ENCODE data around the gene COQ9.
A peak's percentile ranks its signal among the peaks of the same experiment; 100 is the strongest.
"Not testable (repeated sequence)": the region's sequence is repeated elsewhere in the genome, so short reads cannot be mapped to it uniquely, and the experiment has no call there.

Gene COQ9, protein sequence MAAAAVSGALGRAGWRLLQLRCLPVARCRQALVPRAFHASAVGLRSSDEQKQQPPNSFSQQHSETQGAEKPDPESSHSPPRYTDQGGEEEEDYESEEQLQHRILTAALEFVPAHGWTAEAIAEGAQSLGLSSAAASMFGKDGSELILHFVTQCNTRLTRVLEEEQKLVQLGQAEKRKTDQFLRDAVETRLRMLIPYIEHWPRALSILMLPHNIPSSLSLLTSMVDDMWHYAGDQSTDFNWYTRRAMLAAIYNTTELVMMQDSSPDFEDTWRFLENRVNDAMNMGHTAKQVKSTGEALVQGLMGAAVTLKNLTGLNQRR

DNA sequence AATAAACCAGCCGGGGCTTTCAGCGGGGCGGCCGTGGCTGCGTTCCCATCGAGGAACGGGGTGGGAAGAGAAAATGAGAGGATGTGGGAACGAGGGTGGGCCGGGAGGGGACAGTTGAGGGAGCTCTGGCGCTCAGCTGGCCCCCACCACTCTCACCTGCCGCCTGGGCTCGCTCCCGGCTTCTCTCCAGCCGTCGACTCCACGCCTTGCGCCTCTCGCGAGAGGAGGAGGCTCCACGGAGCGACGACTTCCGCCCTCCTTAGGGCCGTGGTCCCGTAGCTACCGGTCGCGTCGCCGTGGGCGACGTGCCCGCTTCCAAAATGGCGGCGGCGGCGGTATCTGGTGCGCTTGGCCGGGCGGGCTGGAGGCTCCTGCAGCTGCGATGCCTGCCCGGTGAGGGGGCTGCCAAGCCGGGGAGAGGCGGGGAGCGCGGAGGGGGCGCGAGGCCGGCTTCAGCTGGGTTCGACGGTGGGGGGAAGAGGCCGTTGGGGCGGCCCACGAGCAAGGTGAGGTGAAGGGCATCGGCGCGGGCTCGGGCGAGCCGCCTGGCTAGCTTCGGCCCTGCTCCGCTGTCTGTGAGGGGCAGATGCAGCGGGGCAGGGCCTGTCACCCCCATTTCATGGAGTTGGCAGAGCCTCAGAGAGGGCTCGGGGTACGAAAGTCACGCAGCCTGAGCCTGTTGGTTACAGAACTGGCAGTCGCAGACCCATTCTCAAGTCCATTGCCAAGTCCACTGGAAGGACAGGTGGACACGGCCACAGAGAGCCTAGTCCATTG lies at the start of gene COQ9, which contains the start of gene CIAPIN1:
TSS of gene COQ9 (plus strand) at position 294 of the 777 bp plus-strand sequence. CDS start at position 321, 27 bp downstream.
TSS of gene CIAPIN1 (minus strand) at position 200 of the 777 bp plus-strand sequence. CDS start 6,457 bp downstream, outside the sequence.
- DNase-seq = peak; percentile 92

DNA sequence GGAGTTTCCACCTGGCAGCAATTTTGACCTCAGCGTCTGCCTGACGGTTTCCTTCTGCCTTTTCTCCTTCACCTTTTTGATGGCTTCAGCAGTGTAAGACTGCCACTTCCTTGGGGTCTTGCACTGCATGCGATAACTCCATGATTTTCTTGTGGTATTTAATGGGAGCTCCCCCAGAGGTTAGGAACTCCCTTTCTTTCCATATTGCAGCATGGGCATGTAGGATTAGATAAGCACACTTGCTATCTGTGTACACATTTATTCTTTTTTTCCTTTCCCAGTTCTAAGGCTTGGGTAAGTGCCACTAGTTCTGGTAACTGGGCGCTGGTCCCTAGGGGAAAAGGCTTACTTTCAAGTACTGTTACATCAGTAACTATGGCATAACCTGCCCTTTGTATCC lies 49.8 kb upstream of the COQ9 start:
- DNase-seq = not testable (repeated sequence)

DNA sequence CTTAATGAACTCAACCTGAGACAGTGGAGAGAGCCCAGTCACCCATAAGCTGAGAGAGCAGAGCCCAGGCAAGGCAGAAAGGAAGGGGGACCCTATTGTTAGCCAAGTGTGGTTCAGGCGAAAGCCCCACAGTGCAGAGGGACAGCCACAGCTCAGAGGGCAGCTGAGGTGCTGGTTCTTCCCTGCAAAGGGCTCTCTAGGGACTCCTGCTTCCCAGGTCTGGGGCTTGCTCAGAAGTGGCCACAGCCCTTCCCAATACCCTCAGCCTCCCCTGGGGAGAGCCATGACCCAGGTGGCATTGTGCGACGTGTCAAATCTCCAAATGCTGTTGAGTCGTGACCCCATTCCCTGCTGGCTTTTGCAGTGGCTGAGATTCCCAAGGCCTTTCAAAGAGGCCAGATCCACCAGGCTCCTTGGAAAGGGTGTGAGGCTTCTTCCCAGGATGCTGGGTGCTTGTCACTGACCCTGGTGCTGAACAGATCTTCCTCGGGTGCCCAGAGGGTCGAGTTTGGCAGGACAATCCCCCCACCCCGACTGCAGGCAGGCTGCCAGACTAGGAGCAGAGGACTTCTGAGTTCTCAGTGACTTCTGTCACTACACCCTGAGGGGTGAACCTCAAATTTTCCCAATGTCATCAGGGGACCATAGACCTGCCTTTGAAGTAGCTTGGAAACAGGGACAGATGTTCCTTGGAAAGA lies 45.2 kb upstream of the COQ9 start:
- DNase-seq = no peak

DNA sequence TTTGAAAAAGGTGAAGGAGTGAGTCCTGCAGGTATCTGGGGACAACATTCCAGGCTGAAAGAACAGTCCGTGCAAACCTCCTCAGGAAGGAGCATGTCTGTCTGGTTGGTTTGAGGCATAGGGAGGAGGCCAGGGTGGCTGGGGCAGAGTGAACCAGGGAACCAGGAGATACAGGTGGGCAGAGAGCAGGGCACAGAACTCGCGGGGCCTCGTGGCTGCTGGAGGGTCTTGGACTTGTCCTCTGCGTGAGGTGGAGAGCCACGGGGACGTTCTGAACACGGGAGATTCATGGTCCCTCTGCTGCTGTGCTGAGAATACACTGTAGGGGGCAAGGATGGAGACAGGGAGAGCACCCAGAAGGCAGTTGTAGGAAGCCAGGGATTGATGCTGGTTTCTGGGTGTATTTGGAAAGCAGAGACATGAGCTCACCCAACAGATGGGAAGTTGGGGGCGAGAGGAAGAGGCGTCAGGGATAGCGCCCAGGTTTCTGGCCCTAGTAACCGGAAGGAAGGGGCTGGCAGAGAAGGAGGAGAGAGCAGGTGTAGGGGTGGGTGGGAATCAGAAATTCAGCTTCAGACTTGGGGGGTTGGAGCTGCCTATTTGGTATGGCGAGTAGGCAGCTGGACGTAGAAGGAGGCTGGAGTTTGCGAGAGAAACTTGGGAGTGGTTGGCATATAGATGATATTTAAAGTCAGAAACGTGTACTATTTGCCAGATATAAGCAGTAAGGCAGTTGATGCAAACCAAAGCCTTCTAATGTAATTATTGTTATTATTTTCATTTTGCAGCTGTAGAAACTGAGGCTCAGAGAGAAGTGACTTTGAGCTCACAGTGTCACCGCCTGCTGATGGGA lies 43.1 kb upstream of the COQ9 start, which contains the start of gene CCL17:
TSS of gene CCL17 (plus strand) at position 803 of the 853 bp plus-strand sequence. CDS start 9,166 bp downstream, outside the sequence.
- no peak for DNase-seq

DNA sequence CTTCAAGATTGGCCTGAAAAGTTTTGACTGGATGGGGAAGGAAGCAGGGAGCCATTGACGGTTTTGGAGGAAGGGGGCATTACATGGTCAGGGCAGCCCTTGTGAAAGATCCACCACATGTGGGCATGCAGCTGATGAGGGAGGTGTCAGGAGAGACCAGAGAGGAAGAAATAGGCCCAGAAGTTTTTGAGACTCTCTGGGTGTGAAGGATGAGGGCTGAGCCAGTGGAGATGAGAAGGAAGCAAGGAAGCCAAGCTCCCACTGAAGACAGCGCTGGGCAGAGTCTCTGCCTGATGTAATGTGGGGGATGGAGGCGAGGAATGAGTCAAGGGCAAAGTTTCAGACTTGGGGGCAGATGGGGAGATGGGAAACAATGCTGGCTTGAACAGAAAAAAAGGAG lies 42.2 kb upstream of the COQ9 start:
- no peak for DNase-seq

DNA sequence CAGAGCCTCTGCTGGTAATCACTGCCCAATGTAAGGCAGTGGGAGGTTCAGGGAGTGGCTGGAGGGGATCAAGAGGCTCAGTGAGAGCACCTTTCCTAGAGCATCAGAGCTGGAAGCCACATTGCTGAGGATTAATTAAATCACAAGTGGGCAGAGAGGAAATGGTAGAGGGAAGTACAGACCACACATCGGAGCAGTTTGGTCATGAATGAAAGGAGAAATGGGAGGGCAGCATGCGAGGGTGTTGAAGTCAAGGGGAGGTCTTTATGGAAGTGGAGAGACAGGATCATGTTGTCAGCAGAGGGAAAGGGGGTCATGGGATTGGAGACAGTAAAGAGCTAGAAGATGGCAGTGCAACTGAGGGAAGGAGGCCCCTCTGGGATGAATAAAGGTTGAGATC lies 40.4 kb upstream of the COQ9 start:
- DNase-seq = no peak

DNA sequence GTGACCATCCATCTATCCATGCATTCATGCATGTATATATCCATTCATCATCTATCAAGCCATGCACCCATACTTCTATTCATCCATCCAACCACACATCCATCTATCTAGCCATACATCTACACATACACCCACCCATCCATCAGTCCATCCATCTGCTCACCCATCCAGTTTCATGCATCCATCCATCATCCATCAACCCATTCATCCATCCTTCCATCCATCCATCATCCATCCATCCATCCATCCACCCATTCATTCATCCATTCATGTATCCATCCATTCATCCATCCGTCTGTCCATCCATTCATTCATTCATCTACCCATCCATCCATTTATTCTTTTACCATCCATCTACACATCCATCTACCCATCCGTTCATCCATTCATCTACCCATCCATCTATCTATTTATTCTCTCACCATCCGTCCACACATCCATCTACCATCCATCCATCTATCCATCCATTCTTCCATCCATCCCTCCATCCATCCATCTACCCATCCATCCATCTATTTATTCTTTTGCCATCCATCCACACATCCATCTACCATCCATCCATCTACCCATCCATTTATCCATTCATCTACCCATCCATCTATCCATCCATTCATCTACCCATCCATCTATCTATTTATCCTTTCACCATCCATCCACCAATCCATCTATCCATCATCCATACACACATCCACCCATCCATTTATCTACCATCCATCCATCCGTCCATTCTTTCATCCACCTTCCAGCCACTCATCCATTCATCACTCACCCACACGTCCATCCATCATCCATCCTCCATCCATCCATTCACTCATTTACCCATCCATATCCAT lies 39.5 kb upstream of the COQ9 start:
- no peak for DNase-seq

DNA sequence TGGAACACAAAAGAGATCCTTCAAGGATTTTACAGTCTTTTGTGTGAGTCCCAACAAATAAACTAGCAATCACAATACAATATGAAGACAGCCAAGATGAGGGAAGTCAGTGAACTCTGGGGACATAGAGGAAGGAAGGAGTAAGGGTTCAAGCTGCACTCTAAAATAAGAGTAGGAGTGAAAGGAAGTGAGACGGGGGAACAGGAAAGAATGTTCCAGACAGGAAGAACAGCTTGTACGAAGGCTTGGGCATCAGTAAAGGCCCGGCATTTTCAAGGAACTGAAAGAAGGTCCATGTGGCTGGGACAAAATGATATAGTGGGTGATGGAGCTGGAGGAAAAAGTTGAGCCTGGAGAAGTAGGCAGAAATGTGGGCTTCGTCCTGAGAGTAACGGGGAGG lies 38.2 kb upstream of the COQ9 start:
- DNase-seq = peak; percentile 16

DNA sequence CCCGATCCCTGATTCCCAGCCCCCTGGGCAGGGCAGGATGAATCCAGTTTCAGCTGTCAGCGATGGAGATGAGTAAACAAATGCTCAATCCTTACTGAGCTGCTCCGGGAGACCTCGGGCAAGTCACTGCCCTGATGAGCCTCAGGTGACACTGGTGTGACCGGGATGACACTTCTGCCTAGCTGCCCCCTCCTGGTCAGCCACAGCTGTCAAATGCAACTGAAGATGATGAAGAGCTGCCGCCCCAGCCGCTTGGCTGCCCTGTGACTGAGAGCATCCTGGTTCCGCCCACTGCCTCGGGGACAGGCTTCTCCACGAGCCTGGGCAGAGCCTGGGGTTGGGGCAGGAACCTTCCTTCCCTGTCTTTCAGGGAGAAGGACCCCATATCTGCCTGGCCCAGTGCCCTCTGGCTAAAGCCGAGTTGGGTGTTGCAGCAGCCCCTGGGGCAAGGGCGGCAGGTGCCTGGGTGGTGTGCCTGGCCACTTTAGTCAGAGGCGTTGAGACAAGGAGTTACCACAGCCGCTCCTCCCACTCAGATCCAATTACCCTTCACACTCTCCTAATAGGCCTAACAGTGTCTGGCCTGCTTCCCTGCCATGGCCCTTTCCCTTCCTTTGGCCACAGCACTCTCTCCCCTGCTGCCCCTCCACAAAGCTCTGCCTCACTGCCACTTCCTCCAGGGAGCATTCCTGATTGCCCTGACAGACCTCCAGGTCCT lies 37.2 kb upstream of the COQ9 start:
- no peak for DNase-seq

DNA sequence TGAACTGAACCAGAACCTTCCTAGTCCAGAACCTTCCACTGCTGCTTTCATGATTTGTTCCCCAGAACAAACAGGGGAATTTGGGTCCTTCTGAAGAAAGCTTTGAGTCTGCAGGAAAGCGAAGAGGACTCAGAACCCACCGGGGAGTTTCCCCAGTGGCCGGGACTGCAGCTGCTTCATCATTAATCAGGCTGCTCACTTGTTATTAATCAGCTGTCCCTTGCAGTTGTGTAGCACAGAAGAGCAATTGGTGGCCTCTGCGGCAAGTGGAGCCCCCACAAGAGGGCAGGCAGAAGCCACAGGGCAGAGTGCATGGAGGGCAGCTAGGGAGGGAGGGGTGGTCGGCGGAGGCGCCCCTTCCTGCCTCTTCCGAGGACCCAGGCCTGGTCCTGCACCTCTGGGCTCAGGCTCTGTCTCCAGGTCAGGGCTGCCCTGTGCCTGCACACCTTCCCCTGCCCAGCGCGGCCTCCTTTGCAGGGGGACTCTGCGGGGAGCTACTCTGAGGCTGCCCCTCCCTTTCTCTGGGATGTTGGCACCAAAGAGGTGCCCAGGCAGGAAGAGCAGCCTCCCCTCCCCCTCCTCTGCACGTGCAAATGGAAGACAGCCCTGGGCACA lies 35.8 kb upstream of the COQ9 start:
- no peak for DNase-seq

DNA sequence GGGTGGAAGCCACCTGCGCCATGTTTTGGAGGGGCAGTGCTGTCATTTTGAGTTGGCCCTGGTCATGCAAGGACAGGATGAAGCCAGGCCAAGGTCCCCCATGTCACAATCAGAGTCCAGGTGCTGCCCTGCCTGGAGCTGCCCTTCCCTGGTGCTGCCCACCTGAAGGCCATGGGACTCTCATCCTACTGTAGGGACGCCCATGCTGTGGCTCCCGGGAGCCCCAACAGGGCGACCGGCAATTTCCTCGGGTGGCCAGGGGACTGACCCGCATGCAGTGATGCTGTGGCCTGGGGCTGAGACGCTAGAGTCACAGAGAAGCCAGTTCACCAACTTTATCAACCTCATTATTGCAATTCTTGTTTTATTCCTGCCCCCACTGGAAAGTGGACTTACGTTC lies 34.7 kb upstream of the COQ9 start:
- DNase-seq = no peak

DNA sequence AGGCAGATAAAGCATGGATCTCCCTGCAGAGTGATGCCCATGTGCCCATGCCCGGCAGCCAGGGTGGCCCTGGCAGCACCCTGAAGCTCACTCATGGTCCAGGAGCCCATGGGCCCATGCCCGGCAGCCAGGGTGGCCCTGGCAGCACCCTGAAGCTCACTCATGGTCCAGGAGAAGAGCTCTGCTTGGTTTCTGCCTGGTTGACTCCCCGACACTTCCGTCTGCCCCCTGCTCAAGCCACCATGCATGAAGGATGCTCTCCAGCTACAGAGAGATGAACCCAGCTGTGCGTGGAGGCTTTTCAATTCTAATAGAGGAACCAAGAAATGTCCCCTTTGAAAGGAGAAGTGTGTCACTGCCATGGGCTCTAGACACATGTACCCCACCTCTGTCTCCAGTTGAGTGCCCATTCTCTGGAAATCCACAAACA lies 34.0 kb upstream of the COQ9 start:
- DNase-seq = no peak

DNA sequence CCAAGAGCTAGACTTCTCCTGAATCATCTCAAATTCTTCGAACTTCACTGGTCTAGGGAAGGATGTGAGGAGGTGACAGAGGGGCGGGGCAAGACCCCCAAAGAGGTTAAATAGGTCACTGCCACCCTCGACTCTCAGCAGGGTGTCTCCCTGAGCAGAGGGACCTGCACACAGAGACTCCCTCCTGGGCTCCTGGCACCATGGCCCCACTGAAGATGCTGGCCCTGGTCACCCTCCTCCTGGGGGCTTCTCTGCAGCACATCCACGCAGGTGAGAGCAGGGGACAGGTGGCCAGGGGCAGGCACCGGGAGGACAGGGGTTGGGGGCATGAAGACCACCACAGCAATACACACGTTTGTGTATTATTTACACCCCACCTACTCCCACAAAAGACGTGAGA lies 33.5 kb upstream of the COQ9 start:
- DNase-seq = no peak

DNA sequence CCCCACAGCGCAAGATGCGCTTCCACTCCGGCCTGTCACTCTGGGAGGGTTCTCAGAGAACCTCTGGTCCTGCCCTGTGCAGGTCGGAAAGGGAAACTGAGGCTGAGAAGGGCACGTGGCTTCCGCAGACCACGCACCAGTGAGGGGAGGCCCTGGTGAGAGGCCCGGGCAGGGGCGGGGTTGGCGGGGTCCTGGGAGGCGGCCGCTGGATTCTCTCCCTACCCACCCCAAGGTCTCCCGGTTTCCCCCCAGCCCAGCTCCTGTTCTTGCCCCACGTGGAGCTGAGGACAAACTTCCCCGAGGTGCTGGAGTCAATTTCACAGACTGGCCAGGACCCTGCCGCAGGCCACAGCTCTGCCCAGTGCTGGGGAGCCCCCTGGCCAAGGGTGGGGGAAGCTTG lies 31.2 kb upstream of the COQ9 start:
- no peak for DNase-seq

DNA sequence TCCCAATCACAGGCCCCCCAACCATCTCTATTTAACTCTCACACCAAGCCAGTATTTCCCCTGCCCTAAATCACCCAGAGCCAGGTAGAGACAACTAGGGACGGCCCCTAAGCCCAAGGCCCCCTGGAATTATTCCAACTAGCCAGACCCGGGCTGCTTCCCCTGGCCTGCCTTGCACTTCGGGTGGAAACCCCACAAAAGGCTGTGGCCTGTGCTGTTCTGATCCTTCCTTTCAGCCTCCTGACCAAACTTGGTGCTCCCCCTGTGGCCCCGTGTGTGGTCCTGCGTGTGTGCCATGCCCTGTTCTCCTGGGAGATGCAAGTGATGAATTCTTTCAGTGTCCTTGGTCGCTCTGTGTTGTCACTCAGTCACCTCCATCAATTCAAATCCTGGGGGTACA lies 27.8 kb upstream of the COQ9 start:
- DNase-seq = no peak

DNA sequence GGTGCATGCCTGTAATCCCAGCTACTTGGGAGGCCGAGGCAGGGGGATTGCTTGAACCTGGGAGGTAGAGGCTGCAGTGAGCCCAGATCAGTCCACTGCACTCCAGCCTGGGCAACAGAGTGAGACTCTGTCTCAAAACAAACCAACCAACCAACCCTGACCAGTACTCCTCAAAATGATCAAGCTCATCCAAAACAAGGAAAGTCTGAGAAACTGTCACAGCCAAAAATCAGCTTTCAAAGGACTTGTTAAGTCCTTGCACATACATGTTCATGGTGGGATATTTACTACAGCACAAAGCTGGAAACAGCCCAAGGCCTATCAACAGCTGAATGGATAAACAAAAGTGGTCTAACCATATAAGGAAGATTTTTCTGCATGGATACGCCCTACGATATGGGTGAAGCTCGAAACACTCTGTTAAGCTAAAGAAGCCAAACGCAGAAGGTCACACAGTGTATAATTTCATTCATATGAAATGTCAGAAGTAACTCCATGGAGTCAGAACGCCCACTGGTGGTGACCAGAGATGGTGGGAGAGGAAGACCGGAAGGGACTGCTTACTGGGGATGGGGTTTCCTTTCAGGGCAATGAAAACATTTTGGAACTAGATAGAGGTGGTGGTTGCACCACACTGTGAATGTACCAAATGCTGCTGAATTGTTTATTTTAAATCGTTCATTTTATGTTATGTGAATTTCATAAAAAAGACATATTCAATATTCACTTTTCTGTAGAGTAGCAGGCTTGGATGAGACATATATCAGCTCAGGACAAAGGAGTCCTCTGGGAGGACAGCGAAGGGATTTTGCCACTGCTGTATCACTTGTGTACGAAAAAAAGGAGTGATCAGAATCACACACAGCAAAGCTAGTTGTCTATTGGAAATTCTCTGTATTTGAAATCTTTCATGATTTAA lies 25.0 kb upstream of the COQ9 start:
- DNase-seq = peak; percentile 18

DNA sequence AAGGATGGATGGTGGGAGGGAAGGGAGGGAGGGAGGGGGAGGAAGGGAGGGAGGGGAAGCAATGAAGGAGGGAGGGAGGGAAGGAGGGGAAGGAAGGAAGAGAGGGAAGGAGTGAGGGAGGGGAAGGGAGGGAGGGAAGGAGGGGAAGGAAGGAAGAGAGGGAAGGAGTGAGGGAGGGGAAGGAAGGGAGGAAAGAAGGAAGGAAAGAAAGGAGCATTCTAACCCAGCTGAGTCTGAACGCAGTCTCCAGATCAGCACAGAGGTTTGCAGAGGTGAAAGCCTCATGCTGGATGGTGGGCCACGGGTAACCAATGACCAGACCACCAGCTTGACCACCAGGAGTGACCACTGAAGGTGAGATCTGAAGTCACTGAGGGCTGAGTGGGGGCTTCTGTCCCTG lies 24.1 kb upstream of the COQ9 start:
- DNase-seq = no peak

DNA sequence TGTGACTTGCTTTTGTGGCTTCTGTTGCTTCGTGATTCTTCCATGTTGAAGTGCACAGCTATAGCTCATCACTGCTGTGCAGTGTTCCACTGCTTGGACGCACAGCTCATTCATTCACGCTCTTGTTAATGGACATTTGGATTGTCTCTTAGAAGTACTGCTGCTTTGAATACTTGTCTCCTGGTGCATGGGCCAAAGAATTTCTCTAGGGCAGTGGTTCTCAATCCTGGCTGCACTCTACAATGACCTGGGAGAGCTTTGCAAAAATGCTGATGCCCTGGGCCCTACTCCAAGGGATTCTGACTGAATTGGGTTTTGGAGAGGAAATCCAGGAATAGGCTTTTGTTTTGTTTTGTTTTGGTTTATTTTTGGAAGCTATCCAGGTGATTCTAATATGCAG lies 22.7 kb upstream of the COQ9 start:
- peak; percentile 25 for DNase-seq

DNA sequence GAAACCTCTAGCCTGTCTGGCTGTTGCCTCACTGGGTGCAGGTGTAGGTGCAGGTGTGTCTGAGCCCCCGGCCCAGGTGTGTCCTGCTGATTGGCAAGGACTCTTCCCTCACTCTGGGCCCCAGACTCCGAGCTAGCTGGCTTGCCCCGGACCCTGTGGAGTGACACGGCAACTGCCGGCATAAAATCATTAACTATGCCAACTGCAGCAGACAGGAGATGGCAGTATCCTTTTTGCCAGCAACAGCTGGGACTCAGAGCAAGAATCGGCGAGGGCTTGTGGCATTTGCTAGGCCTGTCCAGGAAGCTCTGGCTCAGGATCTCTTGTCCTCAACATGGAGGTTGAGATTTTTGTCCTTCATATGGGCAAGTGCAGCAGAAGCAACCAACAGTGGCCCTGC lies 20.9 kb upstream of the COQ9 start:
- DNase-seq = no peak

All from midbrain (tissue), 1 donor.